Caco-2 (cell line): ENCODE measurements around the gene CLECL1. TPM values are rescaled to one million over a fixed set of nuclear protein-coding genes. Genes with fewer than 3 reads are reported as not detected.

Source experiments
- BruUV-seq: library from RNA; stranded (reverse); fragments of 400-500 nt; replicated peaks from 2 replicates; lab custom pipeline; 2021; lab: Mats Ljungman, UMichigan
- CTCF ChIA-PET: fragments of 300-600 bp; sonication (Branson Sonifier 250); formaldehyde crosslinking; loops from one replicate; lab custom pipeline; 2022; ENCODE audit warnings: antibody characterized with exemption; lab: Charles Lee
- POLR2A ChIA-PET: fragments of 300-600 bp; sonication (Branson Sonifier 250); formaldehyde crosslinking; loops from one replicate; lab custom pipeline; 2022; ENCODE audit warnings: antibody characterized with exemption; lab: Charles Lee
- DNase-seq, 2 experiments: peaks; one replicate each; pipeline versions ENCODE4 v3.0.0 to v3.0.0-alpha.2; 2020 to 2022
- H3K27me3 ChIP-seq: replicated peaks from 2 replicates; pipeline ENCODE4 v1.6.0; 2011; ENCODE audit warnings: low read length; ENCODE audit not compliant: control insufficient read depth, insufficient read depth
- H3K36me3 ChIP-seq: 2 replicates; pipeline ENCODE4 v1.5.1; 2011; ENCODE audit warnings: low read length; ENCODE audit not compliant: control insufficient read depth, insufficient read depth
- H3K4me1 ChIP-seq: fragments of 250-450 bp; sonication (Bioruptor Pico); 2 replicates; pipeline ENCODE4 v1.5.1; 2020; ENCODE audit warnings: mild to moderate bottlenecking
- H3K4me3 ChIP-seq: 2 replicates; pipeline ENCODE4 v1.5.1; 2011; ENCODE audit warnings: low read depth, mild to moderate bottlenecking, control low read depth, low read length
- H3K9me3 ChIP-seq: fragments of 250-450 bp; sonication (Bioruptor Pico); 2 replicates; pipeline ENCODE4 v1.5.1; 2020; ENCODE audit warnings: mild to moderate bottlenecking, moderate library complexity
- H3K27ac Mint-ChIP-seq: one replicate; pipeline ENCODE4 v1.8.0; 2022; ENCODE audit warnings: mixed read lengths; ENCODE audit not compliant: unreplicated experiment
- H3K27me3 Mint-ChIP-seq: one replicate; pipeline ENCODE4 v1.8.0; 2022; ENCODE audit warnings: mixed read lengths; ENCODE audit not compliant: insufficient read depth, unreplicated experiment
- H3K36me3 Mint-ChIP-seq: one replicate; pipeline ENCODE4 v1.8.0; 2022; ENCODE audit warnings: mild to moderate bottlenecking, mixed read lengths; ENCODE audit not compliant: insufficient read depth, unreplicated experiment
- H3K4me1 Mint-ChIP-seq: one replicate; pipeline ENCODE4 v1.8.0; 2022; ENCODE audit warnings: low read depth, mixed read lengths; ENCODE audit not compliant: unreplicated experiment
- H3K4me3 Mint-ChIP-seq: one replicate; pipeline ENCODE4 v1.8.0; 2022; ENCODE audit warnings: mild to moderate bottlenecking, moderate library complexity, mixed read lengths; ENCODE audit not compliant: unreplicated experiment
- H3K9me3 Mint-ChIP-seq: one replicate; pipeline ENCODE4 v1.8.0; 2022; ENCODE audit warnings: mixed read lengths; ENCODE audit not compliant: unreplicated experiment
- intact Hi-C: fragments of 100-400 bp; cut with micrococcal nuclease; formaldehyde crosslinking; loops from one replicate; pipeline ENCODE4 v1.10.0; 2022; ENCODE audit not compliant: unreplicated experiment
- total RNA-seq: library from RNA; stranded (reverse); gene quantifications from 2 replicates; pipeline ENCODE4 v1.2.3, GENCODE V29; 2022
- TF ChIP-seq, protein P1 (sequence below), 2 experiments: fragments of 200-600 bp in 1 of 2; IDR thresholded peaks; 1 replicate in 1 of 2; 2 replicates in 1 of 2; pipeline versions ENCODE4 v1.5.1 to v1.8.0; 2011 to 2022; ENCODE audit warnings: antibody characterized with exemption in 1 of 2, control low read depth in 1 of 2, inconsistent platforms in 1 of 2, low read depth in 1 of 2, low read length in 1 of 2, mild to moderate bottlenecking in 1 of 2, moderate library complexity in 1 of 2; ENCODE audit not compliant: insufficient read depth in 1 of 2, severe bottlenecking in 1 of 2, unreplicated experiment in 1 of 2

Gene CLECL1
- total RNA-seq, 1 experiment from 2014 or later, result not detected

DNA sequence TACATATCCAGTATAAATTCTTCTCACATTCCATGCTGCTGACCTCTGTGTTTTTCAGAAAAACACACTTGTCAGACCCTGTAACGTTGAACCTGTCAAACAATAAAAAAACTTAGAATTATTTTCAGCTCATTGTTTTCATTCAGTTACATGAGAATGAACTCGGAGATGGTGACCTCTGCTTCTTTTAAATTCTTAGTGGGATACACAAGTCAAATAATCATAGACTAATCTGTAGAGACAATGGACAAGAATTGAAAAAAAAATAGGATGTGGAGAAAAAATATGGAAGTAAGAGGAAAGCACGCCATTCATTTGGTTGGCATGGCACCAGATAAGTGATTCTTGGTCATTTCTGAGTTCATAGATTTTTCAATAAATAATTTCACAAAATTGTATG is 20.6 kb upstream of the CLECL1 start:
- H3K27me3 ChIP-seq, result no peaks in the 10 kb centered on the region
- H3K27ac Mint-ChIP-seq, result no peak overlapping the region
- H3K27me3 Mint-ChIP-seq, result peaks cover 15% of the 10 kb centered on the region
- TF ChIP-seq, protein P1, sequence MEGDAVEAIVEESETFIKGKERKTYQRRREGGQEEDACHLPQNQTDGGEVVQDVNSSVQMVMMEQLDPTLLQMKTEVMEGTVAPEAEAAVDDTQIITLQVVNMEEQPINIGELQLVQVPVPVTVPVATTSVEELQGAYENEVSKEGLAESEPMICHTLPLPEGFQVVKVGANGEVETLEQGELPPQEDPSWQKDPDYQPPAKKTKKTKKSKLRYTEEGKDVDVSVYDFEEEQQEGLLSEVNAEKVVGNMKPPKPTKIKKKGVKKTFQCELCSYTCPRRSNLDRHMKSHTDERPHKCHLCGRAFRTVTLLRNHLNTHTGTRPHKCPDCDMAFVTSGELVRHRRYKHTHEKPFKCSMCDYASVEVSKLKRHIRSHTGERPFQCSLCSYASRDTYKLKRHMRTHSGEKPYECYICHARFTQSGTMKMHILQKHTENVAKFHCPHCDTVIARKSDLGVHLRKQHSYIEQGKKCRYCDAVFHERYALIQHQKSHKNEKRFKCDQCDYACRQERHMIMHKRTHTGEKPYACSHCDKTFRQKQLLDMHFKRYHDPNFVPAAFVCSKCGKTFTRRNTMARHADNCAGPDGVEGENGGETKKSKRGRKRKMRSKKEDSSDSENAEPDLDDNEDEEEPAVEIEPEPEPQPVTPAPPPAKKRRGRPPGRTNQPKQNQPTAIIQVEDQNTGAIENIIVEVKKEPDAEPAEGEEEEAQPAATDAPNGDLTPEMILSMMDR (IDR thresholded peaks at IDR 0.05; ENCODE audit: insufficient read depth in 1 of 2, low read depth in 1 of 2, low read length in 1 of 2, severe bottlenecking in 1 of 2, unreplicated experiment in 1 of 2), result no peak
- no peaks in the 10 kb centered on the region for H3K36me3 Mint-ChIP-seq
- BruUV-seq, result no TSS peak
- H3K9me3 ChIP-seq, result no peaks in the 10 kb centered on the region
- DNase-seq, result no peak
- peaks cover 6% of the 10 kb centered on the region for H3K4me1 Mint-ChIP-seq
- no peaks in the 10 kb centered on the region for H3K4me1 ChIP-seq
- POLR2A ChIA-PET, result no interaction called here
- H3K9me3 Mint-ChIP-seq, result no peaks in the 10 kb centered on the region
- no peak overlapping the region for H3K4me3 Mint-ChIP-seq
- CTCF ChIA-PET, result interaction anchor here (1.7 kb wide), 1 partner anchor 45 kb away, joined by 10 read pairs; no protein-coding TSS in a partner anchor
- intact Hi-C loops, result no loop called here
- H3K36me3 ChIP-seq, result no peaks in the 10 kb centered on the region
- no peak overlapping the region for H3K4me3 ChIP-seq

GRCh38 chr12:9753073-9753472 is 20.2 kb upstream of the CLECL1 start:
- no peaks in the 10 kb centered on the region for H3K9me3 Mint-ChIP-seq
- H3K4me1 Mint-ChIP-seq, result peaks cover 6% of the 10 kb centered on the region
- intact Hi-C loops, result no loop called here
- no peaks in the 10 kb centered on the region for H3K9me3 ChIP-seq
- TF ChIP-seq, protein P1 (IDR thresholded peaks at IDR 0.05; ENCODE audit: insufficient read depth in 1 of 2, low read depth in 1 of 2, low read length in 1 of 2, severe bottlenecking in 1 of 2, unreplicated experiment in 1 of 2), result no peak
- no peak overlapping the region for H3K27ac Mint-ChIP-seq
- no peak overlapping the region for H3K4me3 Mint-ChIP-seq
- H3K36me3 ChIP-seq, result no peaks in the 10 kb centered on the region
- H3K4me1 ChIP-seq, result no peaks in the 10 kb centered on the region
- no peaks in the 10 kb centered on the region for H3K36me3 Mint-ChIP-seq
- BruUV-seq, result no TSS peak
- ChIA-PET POLR2A (no interaction called here), CTCF (interaction anchor here (1.7 kb wide), 1 partner anchor 45 kb away, joined by 10 read pairs; no protein-coding TSS in a partner anchor)
- peaks cover 15% of the 10 kb centered on the region for H3K27me3 Mint-ChIP-seq
- no peak for DNase-seq
- no peak overlapping the region for H3K4me3 ChIP-seq
- no peaks in the 10 kb centered on the region for H3K27me3 ChIP-seq

GRCh38 chr12:9752145-9752933 is 19.4 kb upstream of the CLECL1 start:
- H3K4me3 ChIP-seq, result no peak overlapping the region
- no peaks in the 10 kb centered on the region for H3K36me3 ChIP-seq
- no peaks in the 10 kb centered on the region for H3K9me3 ChIP-seq
- Mint-ChIP-seq H3K27ac (no peak overlapping the region), H3K4me1 (peaks cover 6% of the 10 kb centered on the region), H3K4me3 (no peak overlapping the region), H3K36me3 (no peaks in the 10 kb centered on the region), H3K27me3 (peaks cover 16% of the 10 kb centered on the region), H3K9me3 (no peaks in the 10 kb centered on the region)
- BruUV-seq, result no TSS peak
- POLR2A ChIA-PET, result no interaction called here
- intact Hi-C loops, result no loop called here
- H3K27me3 ChIP-seq, result no peaks in the 10 kb centered on the region
- TF ChIP-seq, protein P1 (IDR thresholded peaks at IDR 0.05; ENCODE audit: insufficient read depth in 1 of 2, low read depth in 1 of 2, low read length in 1 of 2, severe bottlenecking in 1 of 2, unreplicated experiment in 1 of 2), result no peak
- no peaks in the 10 kb centered on the region for H3K4me1 ChIP-seq
- no peak for DNase-seq
- CTCF ChIA-PET, result interaction anchor here (1.7 kb wide), 1 partner anchor 46 kb away, joined by 10 read pairs; no protein-coding TSS in a partner anchor
